GM21526 (cell line): Measurements from ENCODE around the gene KIF3A.

Experiments used
- ATAC-seq: cut with Tn5 transposase; IDR thresholded peaks from one replicate; pipeline ENCODE4 v1.9.1; 2021; ENCODE audit warnings: moderate library complexity; ENCODE audit not compliant: unreplicated experiment, low FRiP score

KIF3A gene

GRCh38 chr5:132754947-132755346 lies 17.6 kb upstream of the KIF3A start:
- no peak for ATAC-seq

- ATAC-seq, result no peak
Observed at GRCh38 chr5:132754111-132754510, 16.8 kb upstream of the KIF3A start.

- no peak for ATAC-seq
Observed at GRCh38 chr5:132753135-132753987, 16.0 kb upstream of the KIF3A start.

- ATAC-seq, result no peak
Observed at GRCh38 chr5:132752581-132753125, 15.3 kb upstream of the KIF3A start.

GRCh38 chr5:132751971-132752580 lies 14.7 kb upstream of the KIF3A start:
- no peak for ATAC-seq

GRCh38 chr5:132751444-132751843 lies 14.1 kb upstream of the KIF3A start:
- no peak for ATAC-seq

GRCh38 chr5:132750471-132751230 lies 13.3 kb upstream of the KIF3A start:
- ATAC-seq, result no peak

GRCh38 chr5:132749506-132749905 lies 12.2 kb upstream of the KIF3A start:
- no peak for ATAC-seq

GRCh38 chr5:132748522-132749000 lies 11.2 kb upstream of the KIF3A start:
- no peak for ATAC-seq

- ATAC-seq, result no peak
Observed at GRCh38 chr5:132747616-132748440, 10.5 kb upstream of the KIF3A start.

- ATAC-seq, result no peak
Observed at GRCh38 chr5:132746954-132747615, 9.7 kb upstream of the KIF3A start, which contains the start of gene CCNI2. CCNI2 (plus strand) TSS chr5:132747426; CDS start chr5:132747496, 70 bp downstream.

- no peak for ATAC-seq
Observed at GRCh38 chr5:132746592-132746953, 9.2 kb upstream of the KIF3A start.

GRCh38 chr5:132744659-132745058 lies 7.3 kb upstream of the KIF3A start:
- ATAC-seq, result no peak

- no peak for ATAC-seq
Observed at GRCh38 chr5:132742626-132743025, 5.3 kb upstream of the KIF3A start.

- no peak for ATAC-seq
Observed at GRCh38 chr5:132742158-132742557, 4.8 kb upstream of the KIF3A start.

GRCh38 chr5:132739232-132739631 lies 1.9 kb upstream of the KIF3A start:
- ATAC-seq, result no peak

GRCh38 chr5:132737982-132738681 lies 786 bp upstream of the KIF3A start:
- no peak for ATAC-seq

- no peak for ATAC-seq
Observed at GRCh38 chr5:132734687-132735086, 2.7 kb downstream of the KIF3A start.
